ENCODE data around the gene NPC2. TPM values are rescaled to one million over a fixed set of nuclear protein-coding genes. Genes with fewer than 3 reads are reported as not detected.

NPC2 gene
- total RNA-seq, 1 experiment from 2014 or later: 25.5 TPM

GRCh38 chr14:74491956-74492775 lies 939 bp downstream of the NPC2 start:
- no peaks in the 10 kb centered on the region for H3K36me3 ChIP-seq
- H3K27me3 ChIP-seq: no peaks in the 10 kb centered on the region
- H3K4me3 ChIP-seq: peak overlapping the region; percentile 87
- H3K9me3 ChIP-seq: no peaks in the 10 kb centered on the region
- no peak for DNase-seq

DNA sequence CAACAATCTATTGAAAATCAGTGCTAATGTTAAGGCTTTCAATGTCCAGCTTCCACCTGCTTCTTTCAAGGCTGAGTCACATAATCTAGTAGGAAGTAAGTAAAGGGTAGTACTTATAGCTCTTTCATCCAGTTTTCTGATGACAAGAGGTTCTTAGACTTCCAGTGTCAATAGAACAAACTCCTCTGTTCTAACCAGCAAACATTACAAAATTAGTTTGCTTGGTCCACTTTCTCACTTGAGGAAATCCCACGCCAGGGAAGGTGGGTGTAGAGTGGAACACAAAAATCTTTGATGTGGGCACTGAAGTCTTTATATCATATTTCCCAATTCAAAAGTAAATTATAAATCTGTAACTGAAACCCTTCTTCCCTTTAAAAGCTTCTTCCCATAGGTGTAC lies 2.6 kb downstream of the NPC2 start:
- no peak for DNase-seq
- Histone ChIP-seq H3K9me3 (no peaks in the 10 kb centered on the region), H3K36me3 (no peaks in the 10 kb centered on the region), H3K4me3 (no peak overlapping the region), H3K27me3 (no peaks in the 10 kb centered on the region)

DNA sequence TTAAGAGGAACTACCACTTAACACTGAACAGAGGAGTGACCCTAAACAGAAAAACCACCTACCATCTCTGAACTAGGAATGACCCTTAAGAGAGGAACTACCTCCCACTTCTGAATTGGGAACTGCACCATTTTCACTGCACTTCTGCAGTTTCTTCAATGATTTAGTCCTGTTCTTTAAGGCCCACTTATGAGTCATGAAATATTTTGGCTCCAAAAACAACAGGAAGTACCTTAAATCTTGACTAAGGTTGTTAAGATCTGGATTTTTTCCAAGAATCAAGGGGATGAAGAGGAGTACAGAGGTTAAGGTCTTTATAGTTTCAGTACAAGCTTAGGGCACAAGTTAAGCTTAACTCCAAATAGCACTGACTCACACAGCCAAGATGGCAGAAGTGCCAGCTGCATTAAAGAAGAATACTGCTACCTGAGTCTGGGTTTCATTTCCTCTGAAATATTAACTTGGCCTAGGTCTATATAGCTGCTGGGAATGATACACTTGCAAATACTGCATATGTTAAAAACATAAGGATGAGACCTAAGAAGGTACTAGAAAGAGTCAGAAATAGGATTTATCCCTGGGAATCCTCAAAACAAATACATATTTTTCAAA lies 4.2 kb downstream of the NPC2 start:
- Histone ChIP-seq H3K9me3 (no peaks in the 10 kb centered on the region), H3K27me3 (no peaks in the 10 kb centered on the region), H3K4me3 (no peak overlapping the region), H3K36me3 (no peaks in the 10 kb centered on the region)
- DNase-seq: no peak

DNA sequence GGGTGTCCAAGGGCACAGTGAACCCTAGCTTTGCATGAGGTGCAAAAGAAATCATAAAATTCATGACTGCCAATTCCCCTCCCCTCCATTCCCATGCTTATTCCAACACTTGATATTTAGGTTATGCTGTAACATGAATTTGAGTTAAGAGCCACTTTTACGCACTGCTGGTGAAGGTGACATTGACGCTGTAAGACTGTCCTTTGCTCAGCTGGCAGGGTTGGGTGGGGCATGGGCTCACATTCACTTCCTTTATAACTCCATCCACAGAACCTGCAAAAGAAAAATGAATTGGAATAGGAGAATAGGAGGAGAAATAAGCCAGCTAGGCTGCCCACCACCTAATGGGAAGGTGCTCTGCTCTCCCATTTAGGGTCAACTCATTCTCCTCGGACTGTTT lies 6.9 kb downstream of the NPC2 start:
- no peaks in the 10 kb centered on the region for H3K36me3 ChIP-seq
- no peaks in the 10 kb centered on the region for H3K9me3 ChIP-seq
- DNase-seq: no peak
- no peak overlapping the region for H3K4me3 ChIP-seq
- no peaks in the 10 kb centered on the region for H3K27me3 ChIP-seq

GRCh38 chr14:74483321-74483720 lies 9.8 kb downstream of the NPC2 start:
- no peak for DNase-seq
- Histone ChIP-seq H3K27me3 (no peaks in the 10 kb centered on the region), H3K36me3 (no peaks in the 10 kb centered on the region), H3K9me3 (no peaks in the 10 kb centered on the region), H3K4me3 (no peak overlapping the region)

DNA sequence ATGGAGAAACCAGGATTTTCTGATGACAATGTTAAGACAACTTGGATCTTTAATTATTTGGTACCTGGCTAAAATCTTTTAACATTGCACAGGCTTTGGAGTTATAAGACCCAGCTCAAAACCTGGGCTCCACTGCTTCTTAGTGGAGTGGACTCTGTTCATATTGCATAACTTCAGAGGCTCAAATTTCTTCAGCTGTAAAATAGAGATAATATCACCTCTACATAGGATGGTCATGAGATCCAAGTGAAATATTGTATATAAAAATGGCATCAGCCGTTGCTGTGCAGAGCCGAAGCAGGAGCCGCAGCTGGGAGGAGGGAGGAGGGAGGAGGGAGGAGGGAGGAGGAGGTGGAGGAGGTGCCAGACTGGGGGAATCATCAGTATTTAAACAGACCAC lies 10.5 kb downstream of the NPC2 start:
- Histone ChIP-seq H3K9me3 (no peaks in the 10 kb centered on the region), H3K27me3 (no peaks in the 10 kb centered on the region), H3K36me3 (no peaks in the 10 kb centered on the region), H3K4me3 (no peak overlapping the region)
- DNase-seq: no peak

- Histone ChIP-seq H3K27me3 (no peaks in the 10 kb centered on the region), H3K9me3 (no peaks in the 10 kb centered on the region), H3K4me3 (no peak overlapping the region), H3K36me3 (no peaks in the 10 kb centered on the region)
- DNase-seq: no peak
These were observed 13.1 kb downstream of the NPC2 start for GRCh38 chr14:74480046-74480445.

GRCh38 chr14:74478996-74479635 lies 14.0 kb downstream of the NPC2 start:
- Histone ChIP-seq H3K27me3 (no peaks in the 10 kb centered on the region), H3K36me3 (no peaks in the 10 kb centered on the region), H3K9me3 (no peaks in the 10 kb centered on the region), H3K4me3 (no peak overlapping the region)
- no peak for DNase-seq

DNA sequence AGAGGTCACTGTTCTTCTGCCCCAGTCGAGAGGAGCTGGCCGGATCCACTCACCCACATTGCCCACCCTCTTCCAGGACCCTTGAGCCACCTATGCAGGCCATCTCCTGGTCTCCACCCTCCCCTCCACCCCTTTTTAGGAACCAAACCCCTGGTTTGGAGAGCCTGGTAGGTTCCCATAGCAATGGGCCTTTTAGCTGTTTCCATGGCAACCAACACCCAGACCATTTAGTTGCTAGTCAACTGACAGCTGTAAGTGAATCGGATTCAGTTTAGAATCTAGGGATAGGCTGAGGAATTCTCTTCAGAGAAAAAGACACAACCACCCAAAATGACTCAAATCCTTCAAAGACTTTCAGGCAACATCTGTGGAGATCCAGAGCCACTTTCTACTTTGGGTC lies 16.5 kb downstream of the NPC2 start:
- Histone ChIP-seq H3K36me3 (no peaks in the 10 kb centered on the region), H3K4me3 (no peak overlapping the region), H3K27me3 (no peaks in the 10 kb centered on the region), H3K9me3 (no peaks in the 10 kb centered on the region)
- no peak for DNase-seq

- no peaks in the 10 kb centered on the region for H3K9me3 ChIP-seq
- no peak for DNase-seq
- H3K4me3 ChIP-seq: no peak overlapping the region
- H3K36me3 ChIP-seq: no peaks in the 10 kb centered on the region
- H3K27me3 ChIP-seq: no peaks in the 10 kb centered on the region
These were observed 17.0 kb downstream of the NPC2 start for GRCh38 chr14:74476107-74476506.

- Histone ChIP-seq H3K4me3 (no peak overlapping the region), H3K27me3 (no peaks in the 10 kb centered on the region), H3K36me3 (no peaks in the 10 kb centered on the region), H3K9me3 (no peaks in the 10 kb centered on the region)
- peak; percentile 20 for DNase-seq
These were observed 17.4 kb downstream of the NPC2 start for GRCh38 chr14:74475678-74476077.

- no peak for DNase-seq
- Histone ChIP-seq H3K27me3 (no peaks in the 10 kb centered on the region), H3K36me3 (no peaks in the 10 kb centered on the region), H3K4me3 (no peak overlapping the region), H3K9me3 (no peaks in the 10 kb centered on the region)
These were observed 18.7 kb downstream of the NPC2 start for GRCh38 chr14:74474376-74474775.

DNA sequence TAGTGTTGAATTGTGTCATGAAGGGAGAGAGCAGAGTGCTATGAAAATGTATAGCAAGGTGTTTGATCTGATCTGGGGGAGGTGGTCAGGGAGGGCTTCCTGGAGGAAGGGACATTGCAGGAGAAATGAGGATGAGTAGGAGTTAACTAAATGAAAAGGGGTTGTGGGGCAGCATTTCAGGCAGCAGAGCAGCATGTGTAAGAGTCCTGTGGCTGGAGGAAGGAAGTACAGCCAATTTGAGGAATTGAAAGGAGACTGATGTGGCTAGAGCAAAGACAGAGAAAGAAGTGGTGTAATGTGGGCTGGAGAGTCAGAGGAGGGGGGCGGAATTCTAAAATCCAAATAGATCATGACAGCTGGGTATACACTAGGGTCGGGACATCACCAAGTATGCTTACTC lies 20.5 kb downstream of the NPC2 start:
- Histone ChIP-seq H3K9me3 (no peaks in the 10 kb centered on the region), H3K27me3 (no peaks in the 10 kb centered on the region)

GRCh38 chr14:74469548-74470518 lies 23.3 kb downstream of the NPC2 start:
- Histone ChIP-seq H3K9me3 (no peaks in the 10 kb centered on the region), H3K36me3 (no peaks in the 10 kb centered on the region), H3K4me3 (no peak overlapping the region), H3K27me3 (no peaks in the 10 kb centered on the region)
- peak; percentile 53 for DNase-seq

More for the DNA sequence above, 20.5 kb downstream of the NPC2 start:
- no peak for DNase-seq
- Histone ChIP-seq H3K4me3 (no peak overlapping the region), H3K36me3 (no peaks in the 10 kb centered on the region)

DNA sequence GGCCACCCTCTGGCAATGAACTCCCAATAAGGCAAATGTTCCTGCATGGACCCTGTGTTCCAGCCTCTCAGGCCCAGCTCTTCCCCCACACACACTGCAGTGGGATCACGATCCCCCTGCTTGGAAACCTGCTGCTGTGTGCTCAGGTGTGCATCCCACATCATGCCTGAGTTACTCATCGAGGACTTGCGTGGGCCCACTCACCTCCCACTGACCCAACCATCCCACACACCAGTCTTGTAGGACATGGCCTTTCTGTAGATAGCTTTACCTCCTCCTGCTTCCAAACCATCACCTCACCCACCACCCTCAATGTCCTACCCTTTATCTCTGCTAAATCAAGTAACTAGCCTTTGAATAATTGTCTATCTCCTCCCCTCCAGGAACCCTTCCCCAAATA lies 24.6 kb downstream of the NPC2 start:
- Histone ChIP-seq H3K9me3 (no peaks in the 10 kb centered on the region), H3K27me3 (no peaks in the 10 kb centered on the region), H3K36me3 (no peaks in the 10 kb centered on the region), H3K4me3 (no peak overlapping the region)
- no peak for DNase-seq

GRCh38 chr14:74465335-74465734 lies 27.8 kb downstream of the NPC2 start:
- Histone ChIP-seq H3K36me3 (no peaks in the 10 kb centered on the region), H3K9me3 (no peaks in the 10 kb centered on the region), H3K4me3 (no peak overlapping the region), H3K27me3 (no peaks in the 10 kb centered on the region)
- DNase-seq: no peak

DNA sequence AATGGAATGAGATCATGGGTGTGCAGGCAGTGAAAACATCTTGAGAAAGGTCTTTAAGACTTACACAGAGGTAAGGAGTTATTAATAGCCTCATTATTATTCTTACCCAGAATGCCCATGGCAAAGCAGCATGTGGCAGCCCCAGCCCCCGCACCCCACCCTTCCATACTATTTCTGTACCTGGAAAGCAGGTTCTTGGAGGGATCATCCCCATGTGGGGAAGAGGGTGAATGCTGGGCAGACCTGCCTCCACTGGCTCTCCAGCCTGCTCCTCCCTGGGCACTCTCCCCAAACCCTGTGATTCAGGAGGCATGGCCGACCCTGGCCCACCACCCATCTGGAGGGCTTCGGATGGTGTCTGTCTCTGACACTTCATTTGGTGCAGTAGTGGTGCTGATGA lies 28.3 kb downstream of the NPC2 start:
- H3K4me3 ChIP-seq: no peak overlapping the region
- no peaks in the 10 kb centered on the region for H3K27me3 ChIP-seq
- H3K9me3 ChIP-seq: no peaks in the 10 kb centered on the region
- no peaks in the 10 kb centered on the region for H3K36me3 ChIP-seq
- no peak for DNase-seq
